NCI-H446 (cell line): ENCODE measurements around the gene PRKACG.
"Not testable (repeated sequence)": the region's sequence is repeated elsewhere in the genome, so short reads cannot be mapped to it uniquely, and the experiment has no call there.

ENCODE experiments used
- DNase-seq, 2 experiments: peaks; one replicate each; lab custom pipeline; 2025; lab: John Stamatoyannopoulos, UW

The PRKACG gene

GRCh38 chr9:69027355-69028097 lies 13.6 kb upstream of the PRKACG start:
- peak in 1 of 2 experiments; percentile 38 for DNase-seq

GRCh38 chr9:69023650-69024049 lies 9.7 kb upstream of the PRKACG start:
- no peak for DNase-seq

GRCh38 chr9:69020301-69021145 lies 6.6 kb upstream of the PRKACG start:
- DNase-seq, result no peak

DNA sequence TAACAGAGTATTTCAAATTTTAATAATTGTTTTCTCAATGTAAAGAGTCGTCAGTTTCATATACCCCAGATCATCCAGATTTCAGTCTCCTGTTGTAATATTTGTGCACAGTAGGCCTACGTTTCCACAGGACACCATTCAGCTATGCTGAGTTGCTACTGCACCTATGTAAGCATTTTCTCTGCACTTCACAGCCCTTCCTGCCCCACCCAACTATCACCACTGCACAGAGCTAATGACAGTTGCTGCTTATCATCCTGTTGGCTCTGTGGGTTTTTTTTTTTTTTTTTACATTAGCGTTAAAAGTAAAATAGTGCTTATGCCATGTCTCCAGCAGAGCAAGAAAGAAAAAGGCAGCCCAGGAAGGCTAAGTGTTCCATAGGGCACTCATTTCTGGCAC lies 5.9 kb upstream of the PRKACG start:
- no peak for DNase-seq

- no peak for DNase-seq
These were observed 4.8 kb upstream of the PRKACG start for GRCh38 chr9:69018737-69019136.

- no peak for DNase-seq
These were observed 2.5 kb upstream of the PRKACG start for GRCh38 chr9:69016191-69017096.

DNA sequence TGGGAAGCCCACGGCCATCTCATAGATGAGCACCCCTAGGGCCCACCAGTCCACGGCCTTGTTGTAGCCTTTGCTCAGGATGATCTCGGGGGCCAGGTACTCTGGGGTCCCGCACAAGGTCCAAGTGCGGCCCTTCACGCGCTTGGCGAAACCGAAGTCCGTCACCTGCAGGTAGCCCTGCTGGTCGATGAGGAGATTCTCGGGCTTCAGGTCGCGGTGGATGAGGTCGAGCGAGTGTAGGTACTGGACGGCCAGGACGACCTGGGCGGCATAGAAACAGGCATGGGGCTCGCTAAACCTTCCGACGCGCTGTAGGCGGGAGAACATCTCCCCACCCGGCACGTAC lies 558 bp downstream of the PRKACG start:
- DNase-seq, result no peak

DNA sequence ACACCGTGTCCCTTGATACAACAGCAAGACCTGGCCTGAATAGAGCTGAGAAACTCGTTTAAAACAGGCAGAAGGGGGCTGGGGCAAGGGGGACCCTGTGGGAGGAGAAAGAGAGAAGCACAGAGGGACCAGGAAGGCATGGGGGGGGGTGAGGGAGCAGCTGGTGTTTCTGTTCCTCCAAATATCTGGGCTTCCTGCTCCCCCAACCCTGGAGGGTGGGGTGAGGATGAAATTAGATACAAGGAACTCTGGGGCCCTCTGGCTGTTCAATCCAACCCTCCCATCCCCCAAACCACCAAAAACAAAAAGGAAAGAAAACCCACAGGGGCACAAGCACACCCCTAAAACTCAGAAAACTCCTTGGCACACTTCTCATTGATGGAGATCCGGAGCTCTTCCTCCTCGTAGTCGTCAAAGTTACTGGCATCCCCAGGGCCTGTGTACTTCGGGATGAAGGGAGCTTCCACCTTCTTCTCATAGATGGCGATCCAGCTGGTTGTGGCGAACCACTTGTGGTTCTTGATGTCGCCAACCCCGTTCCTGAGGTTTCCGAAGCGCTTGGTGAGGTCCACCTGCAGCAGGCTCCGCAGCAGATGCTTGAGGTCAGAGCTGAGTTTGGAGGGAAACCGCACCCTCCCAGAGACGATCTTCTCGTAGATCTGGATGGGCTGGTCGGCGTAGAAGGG lies 1.1 kb downstream of the PRKACG start:
- DNase-seq, result no peak

DNA sequence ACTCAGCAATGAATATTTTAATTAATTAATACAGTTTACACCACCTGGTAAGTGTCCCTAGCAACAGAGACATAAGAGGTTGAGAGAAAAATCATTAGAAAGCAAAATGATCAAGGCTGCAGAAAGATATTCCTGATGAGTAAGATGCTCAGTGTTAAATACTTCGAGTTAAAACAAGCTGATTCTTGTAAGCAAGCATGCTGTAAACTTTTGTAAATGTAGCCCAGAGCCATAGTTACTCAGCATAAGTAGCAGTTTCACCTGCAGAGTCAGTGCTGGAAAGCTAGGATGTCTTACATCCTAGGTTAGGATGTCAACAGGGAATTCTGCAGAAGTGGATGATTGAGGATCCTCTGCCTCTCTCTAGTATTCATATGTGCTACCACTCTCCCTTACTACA lies 4.2 kb downstream of the PRKACG start:
- DNase-seq, result no peak

DNA sequence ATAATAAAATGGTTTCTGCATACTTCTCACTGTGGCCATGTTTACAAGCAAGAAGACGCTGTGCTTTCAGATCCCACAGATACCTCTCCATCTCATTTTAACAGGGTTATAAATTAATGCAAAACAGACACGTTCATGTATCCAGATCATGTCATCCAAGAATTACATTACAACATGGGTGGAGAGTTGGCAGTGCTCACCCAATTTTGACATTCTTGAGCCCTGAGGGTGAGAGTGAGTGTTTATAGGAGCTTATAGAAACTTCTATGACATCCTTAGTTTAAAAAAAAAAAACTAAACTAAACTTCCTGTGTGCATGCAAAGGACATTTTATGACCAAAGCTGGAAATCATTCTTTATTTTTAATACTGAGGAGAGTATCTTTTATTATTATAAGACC lies 9.1 kb downstream of the PRKACG start:
- DNase-seq, result no peak

- DNase-seq, result no peak
These were observed 10.9 kb downstream of the PRKACG start for GRCh38 chr9:69003051-69003450.

DNA sequence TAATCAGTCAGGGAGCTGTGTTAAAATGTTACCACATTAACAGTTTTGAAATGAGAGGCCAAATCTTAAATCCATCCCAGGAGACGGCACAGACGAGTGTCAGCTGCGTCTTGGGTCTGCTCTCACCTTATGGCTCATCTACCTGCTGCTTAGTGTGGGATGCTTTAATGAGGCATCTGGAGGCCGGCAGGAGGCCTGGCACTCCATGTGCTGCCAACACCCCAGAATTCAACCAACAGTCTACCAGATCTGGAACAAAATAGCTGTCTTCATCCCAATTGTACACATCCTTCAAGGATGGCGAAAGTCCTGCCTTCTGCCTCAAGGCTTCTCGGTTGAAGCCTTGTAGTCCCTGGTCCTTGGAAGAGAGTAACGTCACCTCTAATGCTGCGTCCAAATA lies 12.0 kb downstream of the PRKACG start:
- DNase-seq, result no peak

- DNase-seq, result peak in 1 of 2 experiments; percentile 58
These were observed 14.4 kb downstream of the PRKACG start for GRCh38 chr9:68999393-69000105.

GRCh38 chr9:68998812-68999211 lies 15.1 kb downstream of the PRKACG start:
- DNase-seq, result no peak

GRCh38 chr9:68998385-68998784 lies 15.5 kb downstream of the PRKACG start:
- DNase-seq, result no peak

GRCh38 chr9:68997666-68998065 lies 16.2 kb downstream of the PRKACG start:
- DNase-seq, result no peak

- DNase-seq, result no peak
These were observed 17.5 kb downstream of the PRKACG start for GRCh38 chr9:68996462-68996861.

DNA sequence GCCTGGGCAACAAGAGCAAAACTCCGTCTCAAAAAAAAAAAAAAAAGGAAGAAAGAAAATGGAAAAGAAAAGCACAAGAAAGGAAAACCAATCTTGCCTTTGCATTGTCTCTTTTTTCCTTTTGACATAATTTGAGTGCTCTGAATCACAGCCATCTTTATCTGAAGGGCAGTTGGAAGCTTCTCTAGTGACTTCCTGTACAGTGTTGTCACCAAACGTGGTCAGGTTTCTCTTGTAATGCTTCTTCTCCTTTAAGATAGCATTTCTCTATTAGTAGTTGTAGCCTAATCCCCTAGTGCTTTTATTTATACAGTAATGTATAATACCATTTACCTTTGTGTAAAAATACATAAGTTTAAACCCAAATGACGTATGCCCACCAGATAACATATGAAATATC lies 18.1 kb downstream of the PRKACG start:
- DNase-seq, result no peak

DNA sequence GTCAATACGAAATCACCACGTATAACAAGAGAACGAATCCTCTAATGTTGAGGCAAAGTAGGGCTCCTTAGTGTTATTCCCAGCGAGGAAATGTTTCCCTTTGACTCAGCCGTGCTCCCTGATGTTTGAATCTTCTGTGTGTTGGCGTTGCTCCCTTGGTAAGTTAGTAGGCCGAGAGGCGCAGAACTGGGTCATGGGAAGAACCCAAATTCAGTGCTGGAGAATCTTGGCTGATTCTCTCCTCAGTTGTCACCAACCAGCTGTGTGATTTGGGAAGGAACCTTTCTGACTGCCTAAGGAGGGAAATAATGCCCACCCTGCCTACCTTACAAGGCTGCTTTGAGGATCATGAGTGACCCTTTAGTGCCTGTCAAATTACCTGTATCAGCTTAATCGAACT lies 22.5 kb downstream of the PRKACG start:
- no peak for DNase-seq

DNA sequence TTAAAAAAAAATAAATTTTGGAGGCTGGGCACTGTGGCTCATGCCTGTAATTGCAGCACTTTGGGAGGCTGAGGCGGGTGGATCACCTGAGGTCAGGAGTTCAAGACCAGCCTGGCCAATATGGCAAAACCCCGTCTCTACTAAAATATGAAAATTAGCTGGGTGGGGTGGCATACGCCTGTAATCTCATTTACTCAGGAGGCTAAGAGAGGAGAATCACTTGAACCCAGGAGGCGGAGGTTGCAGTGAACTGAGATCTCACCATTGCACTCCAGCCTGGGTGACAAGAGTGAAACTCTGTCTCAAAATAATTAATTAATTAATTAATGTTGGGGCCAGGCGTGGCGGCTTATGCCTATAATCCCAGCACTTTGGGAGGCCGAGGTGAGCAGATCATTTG lies 27.0 kb downstream of the PRKACG start:
- DNase-seq, result not testable (repeated sequence)
